CD14-positive monocyte (primary cell): ENCODE results near the gene LAGE3. TPM values are rescaled to one million over a fixed set of nuclear protein-coding genes. Genes with fewer than 3 reads are reported as not detected.

ENCODE experiments used
- DNase-seq, 3 donors: peaks; one replicate each; pipeline ENCODE4 v3.0.0-alpha.2; 2011 to 2022
- H2AFZ ChIP-seq: 2 replicates; pipeline ENCODE4 v1.6.0; 2012; ENCODE audit warnings: mild to moderate bottlenecking, low read depth, low read length, inconsistent platforms; ENCODE audit not compliant: insufficient read depth, poor library complexity, severe bottlenecking
- H3K27ac ChIP-seq, 2 donors: 1 replicate in 1 of 2; 2 replicates in 1 of 2; pipeline ENCODE4 v1.5.1; 2012 to 2013; ENCODE audit warnings: low read length in 2 of 2, control low read depth in 1 of 2, inconsistent platforms in 1 of 2, low read depth in 1 of 2, mild to moderate bottlenecking in 1 of 2
- H3K27me3 ChIP-seq, 2 donors: one replicate each; pipeline versions ENCODE4 v1.6.0 to v1.6.1; 2011 to 2013; ENCODE audit warnings: low read length in 2 of 2; ENCODE audit not compliant: control insufficient read depth in 2 of 2, insufficient read depth in 2 of 2
- H3K36me3 ChIP-seq, 2 donors: replicated peaks in 1 of 2; 1 replicate in 1 of 2; 2 replicates in 1 of 2; pipeline versions ENCODE4 v1.5.1 to v1.6.1; 2012 to 2013; ENCODE audit warnings: low read length in 2 of 2, control low read depth in 1 of 2, inconsistent platforms in 1 of 2, mild to moderate bottlenecking in 1 of 2; ENCODE audit not compliant: insufficient read depth in 2 of 2, control insufficient read depth in 1 of 2
- H3K4me1 ChIP-seq, 2 donors: 1 replicate in 1 of 2; 2 replicates in 1 of 2; pipeline versions ENCODE4 v1.5.1 to v1.6.1; 2012 to 2013; ENCODE audit warnings: low read length in 2 of 2, control low read depth in 1 of 2, inconsistent platforms in 1 of 2, mild to moderate bottlenecking in 1 of 2, moderate library complexity in 1 of 2; ENCODE audit not compliant: insufficient read depth in 2 of 2, control insufficient read depth in 1 of 2
- H3K4me2 ChIP-seq: replicated peaks from 2 replicates; pipeline ENCODE3; 2012; ENCODE audit warnings: low read length, moderate library complexity, mild to moderate bottlenecking; ENCODE audit not compliant: poor library complexity, severe bottlenecking; ENCODE audit errors: extremely low read depth
- H3K4me3 ChIP-seq, 3 experiments: fragments of 200-600 bp in 1 of 3; sonication (generic) in 1 of 3; replicated peaks in 1 of 3; 1 replicate in 2 of 3; 2 replicates in 1 of 3; pipeline ENCODE4 v1.5.1; 2011 to 2013; ENCODE audit warnings: low read length in 3 of 3, mild to moderate bottlenecking in 3 of 3, control low read depth in 2 of 3, low read depth in 2 of 3, inconsistent platforms in 1 of 3, moderate library complexity in 1 of 3
- H3K79me2 ChIP-seq: 2 replicates; pipeline ENCODE4 v1.6.0; 2012; ENCODE audit warnings: mild to moderate bottlenecking, control low read depth, inconsistent platforms, low read length, moderate library complexity; ENCODE audit not compliant: insufficient read depth
- H3K9ac ChIP-seq: 2 replicates; pipeline ENCODE4 v1.6.0; 2017; ENCODE audit warnings: low read length, mild to moderate bottlenecking; ENCODE audit not compliant: insufficient read depth, poor library complexity, severe bottlenecking
- H3K9me3 ChIP-seq, 2 donors: replicated peaks in 1 of 2; 1 replicate in 1 of 2; 2 replicates in 1 of 2; pipeline versions ENCODE4 v1.5.1 to v1.6.1; 2012 to 2013; ENCODE audit warnings: low read length in 2 of 2, control low read depth in 1 of 2; ENCODE audit not compliant: control insufficient read depth in 1 of 2, insufficient read depth in 1 of 2
- H4K20me1 ChIP-seq: 2 replicates; pipeline ENCODE4 v1.6.0; 2012; ENCODE audit warnings: mild to moderate bottlenecking, low read length, control low read depth, moderate library complexity; ENCODE audit not compliant: insufficient read depth
- H3K27ac Mint-ChIP-seq, 7 donors: one replicate each; pipeline ENCODE4 v1.8.0; 2020; ENCODE audit warnings: mild to moderate bottlenecking in 7 of 7, mixed read lengths in 7 of 7, moderate library complexity in 6 of 7, inconsistent platforms in 2 of 7
- H3K27me3 Mint-ChIP-seq, 3 donors: one replicate each; pipeline ENCODE4 v1.8.0; 2021 to 2022; ENCODE audit warnings: low read depth in 3 of 3, mild to moderate bottlenecking in 3 of 3, mixed read lengths in 3 of 3, moderate library complexity in 3 of 3, inconsistent platforms in 1 of 3
- H3K36me3 Mint-ChIP-seq, 2 donors: one replicate each; pipeline ENCODE4 v1.8.0; 2020; ENCODE audit warnings: mixed read lengths in 2 of 2, inconsistent platforms in 1 of 2, mild to moderate bottlenecking in 1 of 2
- H3K4me1 Mint-ChIP-seq: one replicate; pipeline ENCODE4 v1.8.0; 2020; ENCODE audit warnings: mild to moderate bottlenecking, mixed read lengths
- H3K4me3 Mint-ChIP-seq, 2 donors: one replicate each; pipeline ENCODE4 v1.8.0; 2020; ENCODE audit warnings: mild to moderate bottlenecking in 2 of 2, mixed read lengths in 2 of 2, moderate library complexity in 1 of 2
- H3K9me3 Mint-ChIP-seq, 7 donors: one replicate each; pipeline ENCODE4 v1.8.0; 2020 to 2022; ENCODE audit warnings: mixed read lengths in 7 of 7, mild to moderate bottlenecking in 6 of 7, moderate library complexity in 6 of 7, inconsistent platforms in 2 of 7
- WGBS: methylation state at CpG from one replicate; pipeline ENCODE4 v1.1.5; 2013; ENCODE audit warnings: missing lambda C conversion rate; ENCODE audit not compliant: insufficient coverage; 5-methylcytosine and 5-hydroxymethylcytosine counted together
- intact Hi-C, 2 donors: fragments of 100-400 bp; cut with micrococcal nuclease; formaldehyde crosslinking; loops; one replicate each; pipeline versions ENCODE4 v1.15.0 to v1.15.1; 2023
- polyA plus RNA-seq, 3 donors: library from polyadenylated mRNA; depleted of rRNA in 1 of 3; unstranded in 2 of 3; stranded (reverse) in 1 of 3; fragments of 300-500 nt in 2 of 3; fragments of >200 nt in 1 of 3; fragmentation: Illumina TruSeq in 2 of 3; gene quantifications; 1 replicate in 2 of 3; 2 replicates in 1 of 3; pipeline ENCODE4 v1.2.3, GENCODE V29; 2012 to 2021
- TF ChIP-seq, protein P1 (sequence below): fragments of 200-600 bp; IDR thresholded peaks from one replicate; pipeline ENCODE4 v1.8.0; 2022; ENCODE audit warnings: antibody characterized with exemption, mild to moderate bottlenecking

LAGE3 gene
- polyA plus RNA-seq, 3 donors = 12.4 to 30.9 (median 18.6) TPM

DNA sequence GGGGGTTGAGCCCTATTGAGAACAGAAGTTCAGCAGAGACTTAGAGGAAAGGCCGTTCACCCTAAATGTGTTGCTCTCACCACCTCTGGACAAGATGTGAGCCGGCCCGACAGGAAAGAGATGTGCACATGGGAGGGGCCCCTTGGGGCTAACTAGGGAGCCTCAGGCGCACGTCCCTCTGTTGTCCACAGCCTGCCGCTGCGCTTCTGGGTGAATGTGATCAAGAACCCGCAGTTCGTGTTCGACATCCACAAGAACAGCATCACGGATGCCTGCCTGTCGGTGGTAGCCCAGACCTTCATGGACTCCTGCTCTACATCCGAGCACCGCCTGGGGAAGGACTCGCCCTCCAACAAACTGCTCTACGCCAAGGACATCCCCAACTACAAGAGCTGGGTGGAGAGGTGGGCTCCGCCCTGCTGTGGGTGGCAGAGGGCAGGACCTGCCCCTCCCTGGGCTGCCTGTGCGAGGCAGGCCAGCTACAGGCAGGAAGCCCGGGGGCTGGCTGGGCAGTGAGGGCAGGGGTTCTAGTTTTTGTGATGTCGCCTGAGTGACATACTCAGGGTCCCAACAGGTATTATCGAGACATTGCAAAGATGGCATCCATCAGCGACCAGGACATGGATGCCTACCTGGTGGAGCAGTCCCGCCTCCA, 8.0 kb downstream of the LAGE3 start:
- no peak overlapping the region for H3K9ac ChIP-seq
- intact Hi-C loops = no loop called here
- TF ChIP-seq, protein P1, sequence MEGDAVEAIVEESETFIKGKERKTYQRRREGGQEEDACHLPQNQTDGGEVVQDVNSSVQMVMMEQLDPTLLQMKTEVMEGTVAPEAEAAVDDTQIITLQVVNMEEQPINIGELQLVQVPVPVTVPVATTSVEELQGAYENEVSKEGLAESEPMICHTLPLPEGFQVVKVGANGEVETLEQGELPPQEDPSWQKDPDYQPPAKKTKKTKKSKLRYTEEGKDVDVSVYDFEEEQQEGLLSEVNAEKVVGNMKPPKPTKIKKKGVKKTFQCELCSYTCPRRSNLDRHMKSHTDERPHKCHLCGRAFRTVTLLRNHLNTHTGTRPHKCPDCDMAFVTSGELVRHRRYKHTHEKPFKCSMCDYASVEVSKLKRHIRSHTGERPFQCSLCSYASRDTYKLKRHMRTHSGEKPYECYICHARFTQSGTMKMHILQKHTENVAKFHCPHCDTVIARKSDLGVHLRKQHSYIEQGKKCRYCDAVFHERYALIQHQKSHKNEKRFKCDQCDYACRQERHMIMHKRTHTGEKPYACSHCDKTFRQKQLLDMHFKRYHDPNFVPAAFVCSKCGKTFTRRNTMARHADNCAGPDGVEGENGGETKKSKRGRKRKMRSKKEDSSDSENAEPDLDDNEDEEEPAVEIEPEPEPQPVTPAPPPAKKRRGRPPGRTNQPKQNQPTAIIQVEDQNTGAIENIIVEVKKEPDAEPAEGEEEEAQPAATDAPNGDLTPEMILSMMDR = no peak

DNA sequence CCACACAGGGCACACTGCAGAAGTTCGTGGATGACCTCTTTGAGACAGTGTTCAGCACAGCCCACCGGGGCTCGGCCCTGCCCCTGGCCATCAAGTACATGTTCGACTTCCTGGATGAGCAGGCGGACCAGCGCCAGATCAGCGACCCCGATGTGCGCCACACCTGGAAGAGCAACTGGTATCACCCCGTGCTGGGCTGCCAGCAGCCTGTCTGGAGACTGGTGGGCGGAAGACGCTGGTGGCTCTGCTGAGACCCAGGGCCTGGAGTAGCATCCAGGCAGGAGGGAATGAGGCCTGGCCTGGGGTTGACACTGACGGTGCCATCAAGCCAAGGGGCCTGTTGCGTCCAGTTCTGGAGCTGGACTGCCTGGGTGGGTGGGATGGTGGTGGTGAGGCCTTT, 8.6 kb downstream of the LAGE3 start:
- Mint-ChIP-seq H3K36me3 (no peaks in the 10 kb centered on the region), H3K27ac (peak overlapping the region in 1 of 7 donors; percentile 5), H3K9me3 (peaks cover 0 to 7% (median 0%) of the 10 kb centered on the region in 7 donors), H3K27me3 (peaks cover 0 to 5% (median 2%) of the 10 kb centered on the region in 3 donors), H3K4me1 (no peaks in the 10 kb centered on the region), H3K4me3 (no peak overlapping the region)
- H3K9me3 ChIP-seq = peaks cover 0 to 4% of the 10 kb centered on the region in 2 donors
- TF ChIP-seq, protein P1 = no peak
- H3K4me1 ChIP-seq = no peaks in the 10 kb centered on the region
- H3K4me3 ChIP-seq = no peak overlapping the region
- H3K79me2 ChIP-seq = no peaks in the 10 kb centered on the region
- H3K27ac ChIP-seq = no peak overlapping the region
- no peak overlapping the region for H2AFZ ChIP-seq
- H3K9ac ChIP-seq = no peak overlapping the region
- H3K36me3 ChIP-seq = no peaks in the 10 kb centered on the region
- no peaks in the 10 kb centered on the region for H4K20me1 ChIP-seq
- DNase-seq = no peak
- intact Hi-C loops = no loop called here
- WGBS = 96% methylated on average over 11 of the region's 14 CpGs
- H3K27me3 ChIP-seq = no peaks in the 10 kb centered on the region
- H3K4me2 ChIP-seq = no peak overlapping the region

More for the DNA sequence above, 8.0 kb downstream of the LAGE3 start:
- no peaks in the 10 kb centered on the region for H4K20me1 ChIP-seq
- H3K4me3 Mint-ChIP-seq = no peak overlapping the region
- H3K36me3 Mint-ChIP-seq = no peaks in the 10 kb centered on the region
- H2AFZ ChIP-seq = no peak overlapping the region
- no peaks in the 10 kb centered on the region for H3K4me1 Mint-ChIP-seq
- H3K36me3 ChIP-seq = no peaks in the 10 kb centered on the region
- no peak overlapping the region for H3K4me3 ChIP-seq
- DNase-seq = no peak
- no peaks in the 10 kb centered on the region for H3K79me2 ChIP-seq
- peaks cover 0 to 4% of the 10 kb centered on the region in 2 donors for H3K9me3 ChIP-seq
- no CpG with 5 or more reads among the region's 23 CpGs for WGBS
- H3K9me3 Mint-ChIP-seq = peaks cover 0 to 7% (median 2%) of the 10 kb centered on the region in 7 donors
- H3K27me3 ChIP-seq = no peaks in the 10 kb centered on the region
- no peak overlapping the region for H3K27ac Mint-ChIP-seq
- no peaks in the 10 kb centered on the region for H3K4me1 ChIP-seq
- peaks cover 0 to 4% (median 2%) of the 10 kb centered on the region in 3 donors for H3K27me3 Mint-ChIP-seq
- no peak overlapping the region for H3K4me2 ChIP-seq
- H3K27ac ChIP-seq = no peak overlapping the region
